Vagina (tissue), 2 donors: Measurements from ENCODE around the gene VSIG8. TPM values are rescaled to one million over a fixed set of nuclear protein-coding genes. Genes with fewer than 3 reads are reported as not detected.

Source experiments
- DNase-seq, 2 donors: peaks; one replicate each; pipeline ENCODE4 v3.0.0-alpha.2; 2017; ENCODE audit errors: extremely low spot score in 2 of 2
- H3K27ac ChIP-seq: fragments of 200-600 bp; sonication (generic); one replicate; pipeline ENCODE4 v1.5.1; 2019
- H3K27me3 ChIP-seq: fragments of 200-600 bp; sonication (generic); one replicate; pipeline ENCODE4 v1.5.1; 2019
- H3K36me3 ChIP-seq, 2 donors: fragments of 200-600 bp; sonication (generic); one replicate each; pipeline ENCODE4 v1.5.1; 2017 to 2019
- H3K4me1 ChIP-seq: fragments of 200-600 bp; sonication (generic); one replicate; pipeline ENCODE4 v1.5.1; 2019
- H3K4me3 ChIP-seq, 2 donors: fragments of 200-600 bp; sonication (generic); 1 replicate in 1 of 2; 2 replicates in 1 of 2; pipeline ENCODE4 v1.5.1; 2016 to 2019
- H3K9me3 ChIP-seq: fragments of 200-600 bp; sonication (generic); one replicate; pipeline ENCODE4 v1.5.1; 2019
- POLR2A ChIP-seq, 2 donors: fragments of 450-650 bp; IDR thresholded peaks; one replicate each; pipeline ENCODE4 v1.6.1; 2017; ENCODE audit warnings: antibody characterized with exemption in 2 of 2, mild to moderate bottlenecking in 2 of 2, moderate library complexity in 2 of 2
- POLR2AphosphoS5 ChIP-seq, 2 donors: sonication (generic); formaldehyde crosslinking; IDR thresholded peaks; one replicate each; pipeline ENCODE4 v1.9.0; 2017; ENCODE audit warnings: antibody characterized with exemption in 2 of 2, mild to moderate bottlenecking in 2 of 2, low read depth in 1 of 2; ENCODE audit not compliant: insufficient read depth in 1 of 2
- intact Hi-C: fragments of 100-400 bp; cut with DNase I; formaldehyde crosslinking; loops from one replicate; pipeline ENCODE4 v1.15.1; 2023
- total RNA-seq: library from RNA; depleted of rRNA; stranded (reverse); fragments of >200 nt; gene quantifications from one replicate; pipeline ENCODE4 v1.2.3, GENCODE V29; 2016
- TF ChIP-seq, protein P1 (sequence below), 3 experiments: fragments of 450-650 bp in 2 of 3; fragments of 200-600 bp in 1 of 3; sonication (generic) in 1 of 3; IDR thresholded peaks; one replicate each; pipeline ENCODE4 v1.5.1; 2017 to 2019; ENCODE audit warnings: antibody characterized with exemption in 3 of 3, mild to moderate bottlenecking in 2 of 3, moderate library complexity in 2 of 3

VSIG8 gene
- total RNA-seq, 1 donor from 2014 or later: not detected

DNA sequence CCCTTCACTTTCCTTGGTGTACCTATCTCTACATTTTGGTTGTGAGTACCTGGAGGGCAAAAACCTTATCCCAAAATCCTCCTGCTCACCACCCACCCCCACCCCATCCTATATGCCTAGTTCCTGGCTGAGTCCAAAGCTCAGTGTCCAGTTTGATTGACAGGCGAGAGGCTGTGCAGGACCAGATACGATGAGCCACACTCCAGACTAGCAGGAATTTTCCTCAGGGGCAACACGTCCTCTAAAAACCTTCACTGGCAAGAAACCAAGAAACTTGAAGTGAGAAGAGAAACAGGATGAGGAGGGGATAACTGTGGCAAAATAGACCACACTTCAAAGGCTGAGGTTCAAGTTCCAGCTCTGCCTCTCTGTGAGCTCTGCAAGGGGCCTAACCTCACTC, 36.9 kb downstream of the VSIG8 start:
- intact Hi-C loops: no loop called here
- H3K4me3 ChIP-seq: no peak overlapping the region
- TF ChIP-seq, protein P1, sequence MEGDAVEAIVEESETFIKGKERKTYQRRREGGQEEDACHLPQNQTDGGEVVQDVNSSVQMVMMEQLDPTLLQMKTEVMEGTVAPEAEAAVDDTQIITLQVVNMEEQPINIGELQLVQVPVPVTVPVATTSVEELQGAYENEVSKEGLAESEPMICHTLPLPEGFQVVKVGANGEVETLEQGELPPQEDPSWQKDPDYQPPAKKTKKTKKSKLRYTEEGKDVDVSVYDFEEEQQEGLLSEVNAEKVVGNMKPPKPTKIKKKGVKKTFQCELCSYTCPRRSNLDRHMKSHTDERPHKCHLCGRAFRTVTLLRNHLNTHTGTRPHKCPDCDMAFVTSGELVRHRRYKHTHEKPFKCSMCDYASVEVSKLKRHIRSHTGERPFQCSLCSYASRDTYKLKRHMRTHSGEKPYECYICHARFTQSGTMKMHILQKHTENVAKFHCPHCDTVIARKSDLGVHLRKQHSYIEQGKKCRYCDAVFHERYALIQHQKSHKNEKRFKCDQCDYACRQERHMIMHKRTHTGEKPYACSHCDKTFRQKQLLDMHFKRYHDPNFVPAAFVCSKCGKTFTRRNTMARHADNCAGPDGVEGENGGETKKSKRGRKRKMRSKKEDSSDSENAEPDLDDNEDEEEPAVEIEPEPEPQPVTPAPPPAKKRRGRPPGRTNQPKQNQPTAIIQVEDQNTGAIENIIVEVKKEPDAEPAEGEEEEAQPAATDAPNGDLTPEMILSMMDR (IDR thresholded peaks at IDR 0.05): no peak
- no peak for TF ChIP-seq POLR2AphosphoS5 (IDR thresholded peaks at IDR 0.05; ENCODE audit: insufficient read depth in 1 of 2, low read depth in 1 of 2)
- no peak for TF ChIP-seq POLR2A (IDR thresholded peaks at IDR 0.05)

DNA sequence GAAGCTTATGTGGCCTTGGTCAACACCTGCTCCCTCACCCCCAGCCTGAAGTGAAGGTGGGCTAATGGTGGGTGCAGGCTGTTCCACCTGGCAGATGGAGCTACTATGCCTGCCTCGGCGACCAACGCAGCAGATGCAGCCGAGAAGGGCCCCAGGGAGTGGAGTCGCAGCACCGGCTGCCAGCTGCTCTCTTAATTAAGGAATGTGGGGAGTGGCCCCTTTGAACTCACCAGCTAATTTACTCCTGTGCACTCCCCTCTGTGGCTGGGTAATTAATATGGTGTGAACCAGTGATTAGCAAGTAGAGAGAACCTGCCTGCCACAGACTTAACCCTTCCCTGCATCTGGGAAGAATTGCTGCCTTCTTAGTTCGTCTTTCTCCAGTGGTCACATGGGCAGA, 39.1 kb downstream of the VSIG8 start:
- no peaks in the 10 kb centered on the region for H3K9me3 ChIP-seq
- intact Hi-C loops: no loop called here
- TF ChIP-seq POLR2AphosphoS5 (IDR thresholded peaks at IDR 0.05; ENCODE audit: insufficient read depth in 1 of 2, low read depth in 1 of 2) (no peak), POLR2A (IDR thresholded peaks at IDR 0.05) (no peak)

More for the DNA sequence above, 36.9 kb downstream of the VSIG8 start:
- peaks cover 7% of the 10 kb centered on the region for H3K4me1 ChIP-seq
- no peaks in the 10 kb centered on the region for H3K36me3 ChIP-seq
- no peak for DNase-seq
- no peaks in the 10 kb centered on the region for H3K9me3 ChIP-seq
- no peaks in the 10 kb centered on the region for H3K27me3 ChIP-seq
- no peak overlapping the region for H3K27ac ChIP-seq

DNA sequence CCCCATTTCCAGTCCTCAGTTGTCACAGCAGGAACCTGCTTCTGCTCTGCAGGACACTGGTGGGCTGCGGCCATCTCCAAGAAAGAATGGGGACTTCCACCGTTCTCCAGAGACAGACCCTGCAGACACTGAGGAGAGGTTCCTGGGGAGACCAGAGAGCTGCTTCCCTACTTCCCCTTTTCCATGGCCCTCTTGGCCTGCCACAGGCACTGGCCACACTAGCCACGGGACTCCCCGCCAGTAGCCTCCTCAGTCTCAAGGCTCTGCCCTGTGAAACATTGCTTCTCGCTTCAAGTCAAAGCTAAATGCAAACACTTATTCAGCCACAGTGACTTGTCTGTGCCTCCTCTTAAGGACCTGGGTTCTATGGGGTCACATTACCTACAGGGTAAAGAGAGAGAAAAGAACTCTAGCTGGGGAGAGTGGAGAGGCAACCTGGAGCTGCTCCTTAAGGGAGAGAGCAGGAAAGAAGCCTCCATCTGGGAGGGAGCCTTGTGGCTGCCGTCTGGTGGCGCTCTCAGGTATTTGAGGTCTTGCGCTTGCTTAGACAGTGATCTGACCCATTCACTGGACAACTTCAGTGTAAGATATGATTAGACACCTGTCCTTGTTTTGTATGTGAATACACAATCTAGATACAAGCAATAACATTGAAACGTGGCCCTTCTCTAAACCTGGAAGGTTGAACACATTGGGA, 41.1 kb downstream of the VSIG8 start:
- H3K27me3 ChIP-seq: no peaks in the 10 kb centered on the region
- TF ChIP-seq, protein P1 (IDR thresholded peaks at IDR 0.05): no peak
- TF ChIP-seq POLR2AphosphoS5 (IDR thresholded peaks at IDR 0.05; ENCODE audit: insufficient read depth in 1 of 2, low read depth in 1 of 2) (no peak), POLR2A (IDR thresholded peaks at IDR 0.05) (no peak)
- intact Hi-C loops: no loop called here

More for the DNA sequence above, 39.1 kb downstream of the VSIG8 start:
- no peak for DNase-seq
- Histone ChIP-seq H3K4me3 (no peak overlapping the region), H3K27me3 (no peaks in the 10 kb centered on the region), H3K4me1 (peaks cover 7% of the 10 kb centered on the region), H3K27ac (no peak overlapping the region), H3K36me3 (no peaks in the 10 kb centered on the region)

DNA sequence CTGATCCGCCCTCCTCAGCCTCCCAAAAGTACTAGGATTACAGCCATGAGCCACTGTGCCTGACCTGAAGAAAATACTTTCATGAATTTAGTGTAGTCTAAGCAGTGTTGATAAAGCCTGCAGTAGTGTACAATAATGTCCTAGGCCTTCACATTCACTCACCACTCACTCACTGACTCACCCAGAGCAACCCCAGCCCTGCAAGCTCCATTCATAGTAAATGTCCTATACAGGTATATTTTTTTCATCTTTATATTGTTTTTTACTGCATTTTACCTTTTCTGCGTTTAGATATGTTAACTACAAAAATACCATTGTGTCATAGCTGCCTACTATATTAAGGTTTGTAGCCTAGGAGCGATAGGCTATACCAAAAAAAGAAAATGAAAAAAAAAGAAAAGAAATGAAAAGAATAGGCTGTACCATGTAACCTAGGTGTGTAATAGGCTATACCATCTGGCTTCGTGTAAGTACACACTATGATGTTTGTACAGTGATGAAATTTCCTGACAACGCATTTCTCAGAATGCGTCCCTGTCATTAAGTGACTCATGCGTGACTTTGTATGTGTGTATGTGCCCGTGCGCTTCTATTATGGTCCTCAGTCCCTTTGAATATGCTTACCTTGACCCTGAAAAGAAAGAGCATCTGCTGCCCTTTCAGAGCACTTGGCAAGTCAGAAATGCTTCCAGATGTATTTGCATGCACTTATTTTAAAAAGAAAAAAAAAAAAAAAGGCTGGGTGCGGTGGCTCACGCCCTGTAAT, 45.0 kb downstream of the VSIG8 start:
- H3K4me3 ChIP-seq: no peak overlapping the region
- intact Hi-C loops: no loop called here
- no peak overlapping the region for H3K27ac ChIP-seq
- DNase-seq: no peak
- TF ChIP-seq, protein P1 (IDR thresholded peaks at IDR 0.05): no peak
- peak in 1 of 2 donors; percentile 41 for TF ChIP-seq POLR2AphosphoS5 (IDR thresholded peaks at IDR 0.05; ENCODE audit: insufficient read depth in 1 of 2, low read depth in 1 of 2)
- no peaks in the 10 kb centered on the region for H3K27me3 ChIP-seq
- no peaks in the 10 kb centered on the region for H3K36me3 ChIP-seq
- no peaks in the 10 kb centered on the region for H3K4me1 ChIP-seq
- no peaks in the 10 kb centered on the region for H3K9me3 ChIP-seq

More for the DNA sequence above, 41.1 kb downstream of the VSIG8 start:
- Histone ChIP-seq H3K36me3 (no peaks in the 10 kb centered on the region), H3K4me1 (peaks cover 7% of the 10 kb centered on the region), H3K4me3 (no peak overlapping the region), H3K27ac (no peak overlapping the region), H3K9me3 (no peaks in the 10 kb centered on the region)
- no peak for DNase-seq

DNA sequence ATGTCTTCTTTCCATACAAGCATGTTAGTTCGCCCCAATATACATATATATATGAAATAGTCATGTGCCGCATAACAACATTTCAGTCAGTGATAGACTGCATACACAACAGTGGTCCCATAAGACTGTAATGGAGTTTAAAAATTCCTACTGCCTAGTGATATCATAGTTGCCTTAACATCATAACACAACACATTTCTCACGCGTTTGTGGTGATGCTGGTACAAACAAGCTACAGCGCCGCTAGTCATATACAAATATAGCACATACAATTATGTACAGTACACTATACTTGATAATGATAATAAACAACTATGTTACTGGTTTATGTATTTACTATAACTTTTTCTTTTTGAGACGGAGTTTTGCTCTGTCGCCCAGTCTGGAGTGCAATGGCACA, 46.5 kb downstream of the VSIG8 start:
- H3K4me1 ChIP-seq: no peaks in the 10 kb centered on the region
- no peaks in the 10 kb centered on the region for H3K36me3 ChIP-seq
- no peak for DNase-seq
- TF ChIP-seq POLR2AphosphoS5 (IDR thresholded peaks at IDR 0.05; ENCODE audit: insufficient read depth in 1 of 2, low read depth in 1 of 2) (no peak), POLR2A (IDR thresholded peaks at IDR 0.05) (no peak)
- TF ChIP-seq, protein P1 (IDR thresholded peaks at IDR 0.05): no peak
- H3K27ac ChIP-seq: no peak overlapping the region
- no peak overlapping the region for H3K4me3 ChIP-seq
- intact Hi-C loops: no loop called here
- H3K27me3 ChIP-seq: no peaks in the 10 kb centered on the region
- no peaks in the 10 kb centered on the region for H3K9me3 ChIP-seq
